Stomach (tissue), 4 donors: ENCODE measurements around the gene GRM4.

Experiments
- CTCF ChIP-seq, 7 experiments: fragments of 450-650 bp in 4 of 7; fragments of 200-600 bp in 3 of 7; sonication (generic) in 3 of 7; IDR thresholded peaks; one replicate each; pipeline ENCODE4 v1.5.1; 2016 to 2019; ENCODE audit warnings: antibody characterized with exemption in 7 of 7, control low read depth in 2 of 7, mild to moderate bottlenecking in 1 of 7
- EP300 ChIP-seq: sonication (generic); formaldehyde crosslinking; IDR thresholded peaks from one replicate; pipeline ENCODE4 v1.6.1; 2017; ENCODE audit warnings: antibody characterized with exemption
- POLR2A ChIP-seq, 4 donors: fragments of 450-650 bp; IDR thresholded peaks; one replicate each; pipeline ENCODE4 v1.6.1; 2016; ENCODE audit warnings: antibody characterized with exemption in 4 of 4, control low read depth in 2 of 4, mild to moderate bottlenecking in 1 of 4, moderate library complexity in 1 of 4
- POLR2AphosphoS5 ChIP-seq, 3 donors: sonication (generic); formaldehyde crosslinking; IDR thresholded peaks; one replicate each; pipeline ENCODE4 v1.6.1; 2016; ENCODE audit warnings: antibody characterized with exemption in 3 of 3

GRCh38 chr6:34027445-34027936, 118.4 kb downstream of the GRM4 start:
- TF ChIP-seq EP300: no peak
- peak in 5 of 7 experiments; percentile 64 to 95 (median 87) for TF ChIP-seq CTCF (IDR thresholded peaks at IDR 0.05)
- TF ChIP-seq POLR2A (IDR thresholded peaks at IDR 0.05): no peak
- TF ChIP-seq POLR2AphosphoS5 (IDR thresholded peaks at IDR 0.05): no peak
